SJCRH30 (cell line): ENCODE measurements around the gene SLC35A1. TPM values are rescaled to one million over a fixed set of nuclear protein-coding genes. Genes with fewer than 3 reads are reported as not detected.

Experiments used
- DNase-seq, 2 experiments: peaks; one replicate each; pipeline ENCODE4 v3.0.0-alpha.2; 2015 to 2020
- H3K27ac ChIP-seq: fragments of 250-450 bp; sonication (Bioruptor Pico); 2 replicates; pipeline ENCODE4 v1.5.1; 2020; ENCODE audit warnings: mild to moderate bottlenecking, moderate library complexity
- H3K27me3 ChIP-seq: fragments of 250-450 bp; sonication (Bioruptor Pico); 2 replicates; pipeline ENCODE4 v1.5.1; 2020; ENCODE audit warnings: mild to moderate bottlenecking, moderate library complexity
- H3K36me3 ChIP-seq: fragments of 250-450 bp; sonication (Bioruptor Pico); 2 replicates; pipeline ENCODE4 v1.5.1; 2020; ENCODE audit warnings: mild to moderate bottlenecking, moderate library complexity
- H3K4me1 ChIP-seq: fragments of 250-450 bp; sonication (Bioruptor Pico); 2 replicates; pipeline ENCODE4 v1.5.1; 2020; ENCODE audit warnings: mild to moderate bottlenecking, moderate library complexity
- H3K4me3 ChIP-seq: fragments of 250-450 bp; sonication (Bioruptor Pico); 2 replicates; pipeline ENCODE4 v1.5.1; 2020; ENCODE audit warnings: mild to moderate bottlenecking, moderate library complexity
- H3K9me3 ChIP-seq: fragments of 250-450 bp; sonication (Bioruptor Pico); replicated peaks from 2 replicates; pipeline ENCODE4 v1.5.1; 2020; ENCODE audit warnings: mild to moderate bottlenecking, moderate library complexity
- total RNA-seq: library from RNA; depleted of rRNA; stranded (reverse); fragments of >200 nt; shearing (Covaris generic); gene quantifications from 2 replicates; pipeline ENCODE4 v1.2.3, GENCODE V29; 2014; rRNA removed

The SLC35A1 gene
- total RNA-seq, 1 experiment from 2014 or later, result 18.4 TPM

DNA sequence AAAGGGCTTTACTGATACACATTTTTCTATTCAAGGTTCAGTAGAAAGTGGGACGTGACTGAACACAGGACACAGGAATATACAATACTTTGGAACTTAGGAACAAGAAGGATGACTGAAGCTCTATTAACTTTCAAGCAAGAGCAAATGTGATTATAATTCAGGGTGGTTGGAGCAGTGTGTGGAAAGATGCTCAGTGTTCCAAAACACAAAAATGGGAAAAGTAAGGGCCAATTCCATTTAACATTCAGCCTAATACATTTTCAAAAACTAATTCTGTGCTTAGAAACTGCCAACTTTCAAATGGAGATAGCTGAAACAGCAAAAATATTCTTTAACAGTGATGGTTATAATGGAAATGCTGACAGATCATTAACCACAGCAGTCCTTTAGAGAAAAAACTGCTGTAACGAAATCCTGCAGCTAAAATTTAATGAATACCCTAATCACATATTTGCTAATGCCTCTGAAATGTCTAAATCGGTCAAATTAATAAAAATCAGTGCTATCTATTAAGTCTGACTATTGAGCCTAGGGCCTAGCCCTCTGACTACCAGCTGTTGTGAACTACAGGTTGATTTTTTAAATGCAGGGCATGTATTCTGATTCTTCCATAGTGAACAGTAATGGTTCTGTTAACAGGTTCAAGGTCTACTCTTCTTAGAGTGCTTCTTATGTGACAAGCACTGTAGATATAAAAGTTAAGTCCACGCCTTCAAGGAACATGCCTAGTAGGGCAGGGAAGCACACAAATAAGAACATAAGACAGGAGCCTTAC lies 71.1 kb downstream of the SLC35A1 start:
- no peak for DNase-seq
- Histone ChIP-seq H3K9me3 (0 out of 2 replicates have a peak, but pooled peaks cover 2% of the 10 kb centered on the region), H3K27me3 (no peaks in the 10 kb centered on the region), H3K27ac (no peak overlapping the region), H3K36me3 (peaks cover 51% of the 10 kb centered on the region), H3K4me1 (no peaks in the 10 kb centered on the region), H3K4me3 (no peak overlapping the region)

DNA sequence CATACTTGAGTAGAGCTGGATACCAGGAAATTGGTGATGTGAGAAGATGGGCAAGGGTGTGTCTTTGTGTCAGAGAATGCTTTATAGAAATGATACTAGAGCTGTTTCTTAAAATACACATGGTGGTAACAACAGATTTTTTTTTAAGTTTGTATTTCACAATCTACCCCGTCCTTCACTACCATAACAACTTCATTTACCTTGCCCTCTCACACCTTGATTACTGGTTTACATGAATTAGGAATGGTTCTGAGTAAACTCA lies 71.6 kb downstream of the SLC35A1 start:
- no peaks in the 10 kb centered on the region for H3K4me1 ChIP-seq
- peaks cover 48% of the 10 kb centered on the region for H3K36me3 ChIP-seq
- no peak for DNase-seq
- no peak overlapping the region for H3K4me3 ChIP-seq
- 0 out of 2 replicates have a peak, but pooled peaks cover 1% of the 10 kb centered on the region for H3K9me3 ChIP-seq
- no peak overlapping the region for H3K27ac ChIP-seq
- H3K27me3 ChIP-seq, result no peaks in the 10 kb centered on the region

DNA sequence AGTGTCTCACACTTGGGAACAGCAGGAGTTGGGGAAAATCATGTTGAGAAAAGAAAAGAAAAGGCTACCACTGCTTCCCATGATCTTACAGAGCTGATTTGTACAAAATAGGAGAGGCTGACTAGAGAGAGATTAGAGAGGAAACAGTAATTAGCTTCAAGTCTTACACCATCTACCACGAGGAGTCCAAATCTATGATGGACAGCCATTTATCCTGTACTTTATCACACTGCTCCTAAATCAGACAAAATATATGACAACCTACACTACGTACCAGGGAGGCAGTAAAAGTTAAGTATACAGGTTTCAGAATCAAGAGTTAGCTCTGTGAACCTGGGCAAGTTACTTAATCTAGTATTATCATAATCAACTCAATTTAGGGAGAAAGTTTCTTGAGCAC lies 79.0 kb downstream of the SLC35A1 start:
- no peak for DNase-seq
- no peak overlapping the region for H3K4me3 ChIP-seq
- no peak overlapping the region for H3K27ac ChIP-seq
- no peaks in the 10 kb centered on the region for H3K4me1 ChIP-seq
- H3K27me3 ChIP-seq, result no peaks in the 10 kb centered on the region
- peaks cover 48% of the 10 kb centered on the region for H3K36me3 ChIP-seq
- no peaks in the 10 kb centered on the region for H3K9me3 ChIP-seq

DNA sequence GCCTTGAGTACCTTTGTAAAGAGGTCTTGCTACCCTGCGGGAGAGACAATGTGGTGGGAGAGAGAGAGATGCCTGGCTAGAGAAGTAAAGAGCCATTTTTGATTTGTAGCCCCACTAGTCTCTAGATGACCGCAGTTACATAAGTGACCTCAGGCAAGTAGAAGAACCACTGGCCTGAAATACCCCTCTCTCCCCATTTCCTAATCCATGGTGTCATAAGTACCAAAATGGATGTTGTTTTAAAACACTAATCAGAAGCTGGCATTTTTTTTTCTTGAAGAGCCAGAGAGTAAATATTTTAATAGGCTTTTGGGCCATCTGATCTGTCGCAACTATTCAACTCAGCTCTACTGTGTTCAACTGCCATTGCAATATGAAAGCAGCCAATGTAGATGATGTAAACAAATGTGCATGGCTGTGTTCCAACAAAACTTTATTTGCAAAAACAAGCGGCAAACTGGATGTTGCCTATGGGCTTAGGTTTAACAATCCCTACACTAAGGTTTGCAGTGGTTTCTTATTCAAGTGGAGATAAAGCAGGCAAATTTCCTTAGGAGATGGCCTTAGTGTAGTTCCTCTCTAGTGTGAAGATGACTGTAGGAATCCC lies 80.5 kb downstream of the SLC35A1 start:
- no peak overlapping the region for H3K27ac ChIP-seq
- no peaks in the 10 kb centered on the region for H3K27me3 ChIP-seq
- H3K36me3 ChIP-seq, result peaks cover 50% of the 10 kb centered on the region
- H3K9me3 ChIP-seq, result no peaks in the 10 kb centered on the region
- DNase-seq, result no peak
- H3K4me3 ChIP-seq, result no peak overlapping the region
- no peaks in the 10 kb centered on the region for H3K4me1 ChIP-seq

DNA sequence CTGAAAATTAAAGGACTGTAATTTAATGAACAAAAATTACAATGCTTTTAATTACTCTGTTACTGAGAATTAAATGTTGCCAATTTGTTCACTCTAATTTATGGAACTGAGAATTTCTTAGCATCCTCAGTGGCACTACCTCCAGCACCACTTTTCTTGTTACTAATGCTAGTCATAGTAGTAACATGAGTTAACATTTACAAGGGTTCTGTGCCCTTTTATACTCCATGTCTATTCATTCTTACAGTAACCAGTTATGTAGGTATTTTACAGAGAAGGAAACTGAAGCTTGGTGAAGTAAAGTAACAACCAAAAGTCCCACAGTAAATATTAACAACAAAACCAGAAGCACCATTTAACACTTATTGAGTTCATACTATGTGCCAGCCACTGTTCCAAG lies 82.7 kb downstream of the SLC35A1 start:
- H3K9me3 ChIP-seq, result no peaks in the 10 kb centered on the region
- H3K4me3 ChIP-seq, result no peak overlapping the region
- DNase-seq, result no peak
- H3K4me1 ChIP-seq, result no peaks in the 10 kb centered on the region
- no peak overlapping the region for H3K27ac ChIP-seq
- no peaks in the 10 kb centered on the region for H3K27me3 ChIP-seq
- H3K36me3 ChIP-seq, result peaks cover 46% of the 10 kb centered on the region

DNA sequence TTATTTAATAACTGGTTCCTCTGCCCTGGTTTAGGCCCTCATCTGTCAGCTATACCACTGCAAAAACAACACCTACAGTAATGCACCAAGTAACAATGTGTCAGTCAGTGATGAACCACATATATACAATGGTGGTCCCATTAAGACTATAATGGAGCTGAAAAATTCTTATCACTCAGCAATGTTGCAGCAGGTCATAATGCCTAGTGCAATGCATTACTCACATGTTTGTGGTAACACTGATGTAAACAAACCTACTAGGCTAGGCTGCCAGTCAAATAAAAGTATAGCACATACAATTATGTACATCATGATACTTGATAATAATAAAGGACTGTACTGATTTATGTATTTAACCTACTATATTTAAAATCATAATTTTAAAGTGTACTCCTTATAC lies 85.7 kb downstream of the SLC35A1 start:
- Histone ChIP-seq H3K27ac (no peak overlapping the region), H3K36me3 (peaks cover 67% of the 10 kb centered on the region), H3K4me3 (no peak overlapping the region), H3K27me3 (no peaks in the 10 kb centered on the region), H3K4me1 (no peaks in the 10 kb centered on the region), H3K9me3 (no peaks in the 10 kb centered on the region)
- DNase-seq, result no peak

DNA sequence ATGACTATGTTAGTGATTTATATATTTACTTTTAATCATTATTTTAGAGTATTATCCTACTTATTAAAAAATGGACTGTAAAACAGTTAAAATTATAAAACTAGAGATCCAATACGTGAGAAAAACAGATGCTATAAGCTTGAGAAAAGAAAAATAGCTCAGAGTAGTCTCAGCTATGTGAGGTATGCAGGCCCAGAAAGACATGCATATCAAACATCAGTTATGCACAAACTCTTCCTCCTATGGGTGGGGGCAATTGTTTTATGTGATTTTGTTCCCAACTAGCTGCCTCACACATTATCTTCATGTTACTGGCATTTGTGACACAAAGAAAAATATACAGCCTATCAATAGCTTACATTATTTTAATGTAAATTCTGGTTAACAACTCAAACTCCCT lies 88.2 kb downstream of the SLC35A1 start:
- Histone ChIP-seq H3K9me3 (no peaks in the 10 kb centered on the region), H3K36me3 (peaks cover 62% of the 10 kb centered on the region), H3K4me1 (no peaks in the 10 kb centered on the region), H3K4me3 (no peak overlapping the region), H3K27me3 (no peaks in the 10 kb centered on the region), H3K27ac (no peak overlapping the region)
- no peak for DNase-seq

Other genes with a start within 250 kb of the SLC35A1 start
- gene SMIM8, start 150.4 kb upstream of the SLC35A1 start, total RNA-seq, result 9.8 and 11.1 TPM in 2 replicates
- gene GJB7, start 143.7 kb upstream of the SLC35A1 start, total RNA-seq, result not detected in 2 replicates
- gene C6orf163, start 128.2 kb upstream of the SLC35A1 start, total RNA-seq, result 0.79 and 2.2 TPM in 2 replicates
- 0.23 and 0.45 TPM in 2 replicates for gene CFAP206, start 65.0 kb upstream of the SLC35A1 start, total RNA-seq
- 43.4 and 51.0 TPM in 2 replicates for gene RARS2, start 117.0 kb downstream of the SLC35A1 start, total RNA-seq
- 64.9 and 66.3 TPM in 2 replicates for gene ORC3, start 117.2 kb downstream of the SLC35A1 start, total RNA-seq
- 54.9 and 64.5 TPM in 2 replicates for gene AKIRIN2, start 229.3 kb downstream of the SLC35A1 start, total RNA-seq